Measurements from ENCODE around the gene LSAMP. TPM values are rescaled to one million over a fixed set of nuclear protein-coding genes. Genes with fewer than 3 reads are reported as not detected.
A peak's percentile ranks its signal among the peaks of the same experiment; 100 is the strongest.

Gene LSAMP
- total RNA-seq, 1 experiment from 2014 or later, result 0.15 TPM

- ATAC-seq, result no peak
- Histone ChIP-seq H3K9me3 (ENCODE audit: low read length) (no peaks in the 10 kb centered on the region), H4K20me1 (ENCODE audit: low read length) (no peaks in the 10 kb centered on the region), H3F3A (ENCODE audit: low read length, unreplicated experiment) (no peaks in the 10 kb centered on the region), H3K4me2 (ENCODE audit: low read length) (no peak overlapping the region), H3K27ac (ENCODE audit: low read length) (no peak overlapping the region), H3K79me2 (ENCODE audit: low read length) (no peaks in the 10 kb centered on the region), H3K4me3 (ENCODE audit: low read length) (no peak overlapping the region), H3K36me3 (ENCODE audit: low read depth, low read length) (no peaks in the 10 kb centered on the region), H3K9me2 (replicated peaks; ENCODE audit: low read length) (no peaks in the 10 kb centered on the region), H2AFZ (ENCODE audit: low read length) (no peak overlapping the region), H3K9ac (ENCODE audit: low read length) (no peak overlapping the region), H3K27me3 (ENCODE audit: low read length) (no peaks in the 10 kb centered on the region), H3K4me1 (ENCODE audit: insufficient read depth, low read length) (peaks cover 13% of the 10 kb centered on the region)
- ChIA-PET POLR2A (ENCODE audit: unreplicated experiment) (interaction anchor here (0.6 kb wide), 1 partner anchor 22 kb away, joined by 3 read pairs; no protein-coding TSS in a partner anchor), CTCF (interaction anchor here (0.6 to 1.0 kb wide), 2 partner anchors 13 to 48 kb away, joined by 3 read pairs; no protein-coding TSS in a partner anchor)
- no peak for TF ChIP-seq EZH2phosphoT487 (IDR thresholded peaks at IDR 0.05; ENCODE audit: borderline replicate concordance, low read length)
- no peak for TF ChIP-seq EZH2 (IDR thresholded peaks at IDR 0.05; ENCODE audit: low read length, unreplicated experiment)
- TF ChIP-seq CTCF (conservative IDR thresholded peaks at IDR 0.05; ENCODE audit: low read depth, low read length), result no peak
- no peak for DNase-seq
- BruUV-seq (replicated peaks), result no TSS peak
- intact Hi-C loops (cut with micrococcal nuclease), result loop anchor here (2.0 kb wide), 1 partner anchor 21 kb away; no protein-coding TSS in a partner anchor
Observed at GRCh38 chr3:115835946-115836345, 609.3 kb downstream of the LSAMP start.

GRCh38 chr3:115834068-115834467 lies 611.2 kb downstream of the LSAMP start:
- H3K9me2 ChIP-seq (replicated peaks; ENCODE audit: low read length), result no peaks in the 10 kb centered on the region
- H3K9me3 ChIP-seq (ENCODE audit: low read length), result no peaks in the 10 kb centered on the region
- H3K79me2 ChIP-seq (ENCODE audit: low read length), result no peaks in the 10 kb centered on the region
- TF ChIP-seq EZH2 (IDR thresholded peaks at IDR 0.05; ENCODE audit: low read length, unreplicated experiment) (no peak), CTCF (conservative IDR thresholded peaks at IDR 0.05; ENCODE audit: low read depth, low read length) (no peak), EZH2phosphoT487 (IDR thresholded peaks at IDR 0.05; ENCODE audit: borderline replicate concordance, low read length) (no peak)
- no peaks in the 10 kb centered on the region for H3K27me3 ChIP-seq (ENCODE audit: low read length)
- H3K9ac ChIP-seq (ENCODE audit: low read length), result no peak overlapping the region
- no TSS peak for BruUV-seq (replicated peaks)
- H2AFZ ChIP-seq (ENCODE audit: low read length), result no peak overlapping the region
- peaks cover 13% of the 10 kb centered on the region for H3K4me1 ChIP-seq (ENCODE audit: insufficient read depth, low read length)
- DNase-seq, result peak; percentile 78
- no peaks in the 10 kb centered on the region for H3K36me3 ChIP-seq (ENCODE audit: low read depth, low read length)
- CTCF ChIA-PET, result no interaction called here
- no peaks in the 10 kb centered on the region for H4K20me1 ChIP-seq (ENCODE audit: low read length)
- H3K4me3 ChIP-seq (ENCODE audit: low read length), result no peak overlapping the region
- H3F3A ChIP-seq (ENCODE audit: low read length, unreplicated experiment), result no peaks in the 10 kb centered on the region
- no peak overlapping the region for H3K27ac ChIP-seq (ENCODE audit: low read length)
- no peak overlapping the region for H3K4me2 ChIP-seq (ENCODE audit: low read length)
- intact Hi-C loops (cut with micrococcal nuclease), result loop anchor here (2.0 kb wide), 1 partner anchor 23 kb away; no protein-coding TSS in a partner anchor
- peak; percentile 75 for ATAC-seq
- POLR2A ChIA-PET (ENCODE audit: unreplicated experiment), result no interaction called here

- H3K9me3 ChIP-seq (ENCODE audit: low read length), result no peaks in the 10 kb centered on the region
- H3K36me3 ChIP-seq (ENCODE audit: low read depth, low read length), result no peaks in the 10 kb centered on the region
- ChIA-PET POLR2A (ENCODE audit: unreplicated experiment) (no interaction called here), CTCF (no interaction called here)
- H2AFZ ChIP-seq (ENCODE audit: low read length), result no peak overlapping the region
- ATAC-seq, result no peak
- peaks cover 13% of the 10 kb centered on the region for H3K4me1 ChIP-seq (ENCODE audit: insufficient read depth, low read length)
- intact Hi-C loops (cut with micrococcal nuclease), result no loop called here
- H3K27ac ChIP-seq (ENCODE audit: low read length), result no peak overlapping the region
- no peak for TF ChIP-seq CTCF (conservative IDR thresholded peaks at IDR 0.05; ENCODE audit: low read depth, low read length)
- no peak for TF ChIP-seq EZH2 (IDR thresholded peaks at IDR 0.05; ENCODE audit: low read length, unreplicated experiment)
- TF ChIP-seq EZH2phosphoT487 (IDR thresholded peaks at IDR 0.05; ENCODE audit: borderline replicate concordance, low read length), result no peak
- H3K79me2 ChIP-seq (ENCODE audit: low read length), result no peaks in the 10 kb centered on the region
- H3K4me3 ChIP-seq (ENCODE audit: low read length), result no peak overlapping the region
- H3K4me2 ChIP-seq (ENCODE audit: low read length), result no peak overlapping the region
- no peak overlapping the region for H3K9ac ChIP-seq (ENCODE audit: low read length)
- DNase-seq, result no peak
- H3F3A ChIP-seq (ENCODE audit: low read length, unreplicated experiment), result no peaks in the 10 kb centered on the region
- no peaks in the 10 kb centered on the region for H4K20me1 ChIP-seq (ENCODE audit: low read length)
- BruUV-seq (replicated peaks), result no TSS peak
- no peaks in the 10 kb centered on the region for H3K27me3 ChIP-seq (ENCODE audit: low read length)
- no peaks in the 10 kb centered on the region for H3K9me2 ChIP-seq (replicated peaks; ENCODE audit: low read length)
Observed at GRCh38 chr3:115833074-115833473, 612.2 kb downstream of the LSAMP start.

Measured in PC-3 (cell line).